H1 (cell line): ENCODE measurements around the gene ZNF611. TPM values are rescaled to one million over a fixed set of nuclear protein-coding genes. Genes with fewer than 3 reads are reported as not detected.

Experiments used
- EGR1 ChIP-seq: IDR thresholded peaks from 2 replicates; pipeline ENCODE4 v1.6.1; 2011; ENCODE audit warnings: low read depth, low read length, borderline replicate concordance
- PHF8 ChIP-seq: fragments of 200-600 bp; sonication (generic); conservative IDR thresholded peaks from 2 replicates; pipeline ENCODE4 v1.7.1; 2012; ENCODE audit warnings: low read depth, mild to moderate bottlenecking, inconsistent platforms, low read length, moderate library complexity
- POLR2A ChIP-seq, 2 experiments: IDR thresholded peaks; 1 replicate in 1 of 2; 2 replicates in 1 of 2; pipeline ENCODE4 v1.6.1; 2011; ENCODE audit warnings: low read depth in 2 of 2, low read length in 2 of 2, mild to moderate bottlenecking in 2 of 2; ENCODE audit errors: control extremely low read depth in 1 of 2
- SP1 ChIP-seq: IDR thresholded peaks from 2 replicates; pipeline ENCODE4 v1.6.1; 2011; ENCODE audit warnings: low read depth, low read length
- polyA plus RNA-seq, 7 experiments: library from polyadenylated mRNA; depleted of rRNA in 3 of 7; stranded (reverse) in 5 of 7; unstranded in 2 of 7; fragments of >200 nt in 5 of 7; fragments of 200-250 nt in 2 of 7; gene quantifications; 1 replicate in 5 of 7; 2 replicates in 1 of 7; 4 replicates in 1 of 7; pipeline versions ENCODE4 v1.2.1 to v1.2.3, GENCODE V29; 2011 to 2013; ENCODE audit warnings: missing spikeins in 2 of 7, mixed read lengths in 2 of 7
- total RNA-seq: library from RNA; stranded (reverse); fragmentation: NEBNext Ultra II Directional; extraction: Animal tissue kit (Norgen Biotek cat#: 25700); gene quantifications from 2 replicates; pipeline ENCODE4 v1.2.1, GENCODE V29; 2021
- TF ChIP-seq, protein P1 (sequence below): fragments of 300-600 bp; sonication (generic); IDR thresholded peaks from 2 replicates; pipeline ENCODE4 v1.7.1; 2012; ENCODE audit warnings: low read length, moderate library complexity, mild to moderate bottlenecking, inconsistent platforms; ENCODE audit not compliant: insufficient replicate concordance
- TF ChIP-seq, protein P2 (sequence below): IDR thresholded peaks from 2 replicates; pipeline ENCODE4 v1.6.1; 2012; ENCODE audit warnings: low read length, inconsistent platforms

The ZNF611 gene
- total and polyA plus RNA-seq, 2 of the 8 experiments (the other 6 are each of a cell fraction or from before 2014, with no cell fraction given), result 1.9 to 19.0 TPM

DNA sequence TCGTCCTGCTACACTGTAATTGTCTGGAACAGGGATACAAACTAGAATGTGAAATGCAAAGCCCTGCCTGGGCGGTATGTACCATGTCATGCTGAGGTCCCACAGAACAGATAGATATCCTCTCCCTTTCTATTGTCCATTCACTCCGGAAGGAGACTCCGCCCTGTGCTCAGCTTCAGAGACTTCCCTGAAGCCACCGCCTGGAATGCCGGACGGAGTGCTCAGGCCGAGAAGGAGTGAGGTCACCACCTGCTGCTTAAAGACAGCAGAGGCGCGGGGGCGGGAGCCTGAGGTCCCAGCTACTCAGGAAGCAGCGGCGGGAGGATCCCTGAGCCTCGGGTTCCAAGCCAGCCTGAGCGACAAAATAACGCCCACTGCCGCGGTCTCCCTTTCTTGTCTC is 890 bp upstream of the ZNF611 start (continued):
- TF ChIP-seq EGR1 (peak; percentile 93), SP1 (0 out of 2 replicates have a peak, but pooled peaks have one; percentile 19), POLR2A (IDR thresholded peaks at IDR 0.05; ENCODE audit: control extremely low read depth in 1 of 2, low read depth in 2 of 2, low read length in 2 of 2) (peak in 1 of 2 experiments; percentile 30; a peak in 1 of 3 replicates), PHF8 (no peak)
- TF ChIP-seq, protein P1, sequence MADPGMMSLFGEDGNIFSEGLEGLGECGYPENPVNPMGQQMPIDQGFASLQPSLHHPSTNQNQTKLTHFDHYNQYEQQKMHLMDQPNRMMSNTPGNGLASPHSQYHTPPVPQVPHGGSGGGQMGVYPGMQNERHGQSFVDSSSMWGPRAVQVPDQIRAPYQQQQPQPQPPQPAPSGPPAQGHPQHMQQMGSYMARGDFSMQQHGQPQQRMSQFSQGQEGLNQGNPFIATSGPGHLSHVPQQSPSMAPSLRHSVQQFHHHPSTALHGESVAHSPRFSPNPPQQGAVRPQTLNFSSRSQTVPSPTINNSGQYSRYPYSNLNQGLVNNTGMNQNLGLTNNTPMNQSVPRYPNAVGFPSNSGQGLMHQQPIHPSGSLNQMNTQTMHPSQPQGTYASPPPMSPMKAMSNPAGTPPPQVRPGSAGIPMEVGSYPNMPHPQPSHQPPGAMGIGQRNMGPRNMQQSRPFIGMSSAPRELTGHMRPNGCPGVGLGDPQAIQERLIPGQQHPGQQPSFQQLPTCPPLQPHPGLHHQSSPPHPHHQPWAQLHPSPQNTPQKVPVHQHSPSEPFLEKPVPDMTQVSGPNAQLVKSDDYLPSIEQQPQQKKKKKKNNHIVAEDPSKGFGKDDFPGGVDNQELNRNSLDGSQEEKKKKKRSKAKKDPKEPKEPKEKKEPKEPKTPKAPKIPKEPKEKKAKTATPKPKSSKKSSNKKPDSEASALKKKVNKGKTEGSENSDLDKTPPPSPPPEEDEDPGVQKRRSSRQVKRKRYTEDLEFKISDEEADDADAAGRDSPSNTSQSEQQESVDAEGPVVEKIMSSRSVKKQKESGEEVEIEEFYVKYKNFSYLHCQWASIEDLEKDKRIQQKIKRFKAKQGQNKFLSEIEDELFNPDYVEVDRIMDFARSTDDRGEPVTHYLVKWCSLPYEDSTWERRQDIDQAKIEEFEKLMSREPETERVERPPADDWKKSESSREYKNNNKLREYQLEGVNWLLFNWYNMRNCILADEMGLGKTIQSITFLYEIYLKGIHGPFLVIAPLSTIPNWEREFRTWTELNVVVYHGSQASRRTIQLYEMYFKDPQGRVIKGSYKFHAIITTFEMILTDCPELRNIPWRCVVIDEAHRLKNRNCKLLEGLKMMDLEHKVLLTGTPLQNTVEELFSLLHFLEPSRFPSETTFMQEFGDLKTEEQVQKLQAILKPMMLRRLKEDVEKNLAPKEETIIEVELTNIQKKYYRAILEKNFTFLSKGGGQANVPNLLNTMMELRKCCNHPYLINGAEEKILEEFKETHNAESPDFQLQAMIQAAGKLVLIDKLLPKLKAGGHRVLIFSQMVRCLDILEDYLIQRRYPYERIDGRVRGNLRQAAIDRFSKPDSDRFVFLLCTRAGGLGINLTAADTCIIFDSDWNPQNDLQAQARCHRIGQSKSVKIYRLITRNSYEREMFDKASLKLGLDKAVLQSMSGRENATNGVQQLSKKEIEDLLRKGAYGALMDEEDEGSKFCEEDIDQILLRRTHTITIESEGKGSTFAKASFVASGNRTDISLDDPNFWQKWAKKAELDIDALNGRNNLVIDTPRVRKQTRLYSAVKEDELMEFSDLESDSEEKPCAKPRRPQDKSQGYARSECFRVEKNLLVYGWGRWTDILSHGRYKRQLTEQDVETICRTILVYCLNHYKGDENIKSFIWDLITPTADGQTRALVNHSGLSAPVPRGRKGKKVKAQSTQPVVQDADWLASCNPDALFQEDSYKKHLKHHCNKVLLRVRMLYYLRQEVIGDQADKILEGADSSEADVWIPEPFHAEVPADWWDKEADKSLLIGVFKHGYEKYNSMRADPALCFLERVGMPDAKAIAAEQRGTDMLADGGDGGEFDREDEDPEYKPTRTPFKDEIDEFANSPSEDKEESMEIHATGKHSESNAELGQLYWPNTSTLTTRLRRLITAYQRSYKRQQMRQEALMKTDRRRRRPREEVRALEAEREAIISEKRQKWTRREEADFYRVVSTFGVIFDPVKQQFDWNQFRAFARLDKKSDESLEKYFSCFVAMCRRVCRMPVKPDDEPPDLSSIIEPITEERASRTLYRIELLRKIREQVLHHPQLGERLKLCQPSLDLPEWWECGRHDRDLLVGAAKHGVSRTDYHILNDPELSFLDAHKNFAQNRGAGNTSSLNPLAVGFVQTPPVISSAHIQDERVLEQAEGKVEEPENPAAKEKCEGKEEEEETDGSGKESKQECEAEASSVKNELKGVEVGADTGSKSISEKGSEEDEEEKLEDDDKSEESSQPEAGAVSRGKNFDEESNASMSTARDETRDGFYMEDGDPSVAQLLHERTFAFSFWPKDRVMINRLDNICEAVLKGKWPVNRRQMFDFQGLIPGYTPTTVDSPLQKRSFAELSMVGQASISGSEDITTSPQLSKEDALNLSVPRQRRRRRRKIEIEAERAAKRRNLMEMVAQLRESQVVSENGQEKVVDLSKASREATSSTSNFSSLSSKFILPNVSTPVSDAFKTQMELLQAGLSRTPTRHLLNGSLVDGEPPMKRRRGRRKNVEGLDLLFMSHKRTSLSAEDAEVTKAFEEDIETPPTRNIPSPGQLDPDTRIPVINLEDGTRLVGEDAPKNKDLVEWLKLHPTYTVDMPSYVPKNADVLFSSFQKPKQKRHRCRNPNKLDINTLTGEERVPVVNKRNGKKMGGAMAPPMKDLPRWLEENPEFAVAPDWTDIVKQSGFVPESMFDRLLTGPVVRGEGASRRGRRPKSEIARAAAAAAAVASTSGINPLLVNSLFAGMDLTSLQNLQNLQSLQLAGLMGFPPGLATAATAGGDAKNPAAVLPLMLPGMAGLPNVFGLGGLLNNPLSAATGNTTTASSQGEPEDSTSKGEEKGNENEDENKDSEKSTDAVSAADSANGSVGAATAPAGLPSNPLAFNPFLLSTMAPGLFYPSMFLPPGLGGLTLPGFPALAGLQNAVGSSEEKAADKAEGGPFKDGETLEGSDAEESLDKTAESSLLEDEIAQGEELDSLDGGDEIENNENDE, result no peak
- TF ChIP-seq, protein P2, sequence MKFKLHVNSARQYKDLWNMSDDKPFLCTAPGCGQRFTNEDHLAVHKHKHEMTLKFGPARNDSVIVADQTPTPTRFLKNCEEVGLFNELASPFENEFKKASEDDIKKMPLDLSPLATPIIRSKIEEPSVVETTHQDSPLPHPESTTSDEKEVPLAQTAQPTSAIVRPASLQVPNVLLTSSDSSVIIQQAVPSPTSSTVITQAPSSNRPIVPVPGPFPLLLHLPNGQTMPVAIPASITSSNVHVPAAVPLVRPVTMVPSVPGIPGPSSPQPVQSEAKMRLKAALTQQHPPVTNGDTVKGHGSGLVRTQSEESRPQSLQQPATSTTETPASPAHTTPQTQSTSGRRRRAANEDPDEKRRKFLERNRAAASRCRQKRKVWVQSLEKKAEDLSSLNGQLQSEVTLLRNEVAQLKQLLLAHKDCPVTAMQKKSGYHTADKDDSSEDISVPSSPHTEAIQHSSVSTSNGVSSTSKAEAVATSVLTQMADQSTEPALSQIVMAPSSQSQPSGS, result 0 out of 2 replicates have a peak, but pooled peaks have one; percentile 38
- TF ChIP-seq, all 59 proteins: peak for 10
